GM23248 (cell line): ENCODE results near the gene ATP4A.

Experiments
- EZH2 ChIP-seq: fragments of 200-600 bp; sonication (generic); IDR thresholded peaks from 2 replicates; pipeline ENCODE4 v1.6.1; 2018; ENCODE audit warnings: antibody characterized with exemption, mild to moderate bottlenecking; ENCODE audit not compliant: insufficient read depth, poor library complexity, severe bottlenecking
- EZH2phosphoT487 ChIP-seq: fragments of 200-600 bp; sonication (generic); IDR thresholded peaks from 2 replicates; pipeline ENCODE4 v1.6.1; 2018; ENCODE audit warnings: antibody characterized with exemption, moderate library complexity, mild to moderate bottlenecking, low read depth; ENCODE audit not compliant: insufficient read depth

- TF ChIP-seq EZH2 (no peak), EZH2phosphoT487 (no peak)
Observed at GRCh38 chr19:35539850-35540249, 23.6 kb downstream of the ATP4A start.
